Thoracic aorta (tissue), 2 donors: Measurements from ENCODE around the gene CHGA. TPM values are rescaled to one million over a fixed set of nuclear protein-coding genes. Genes with fewer than 3 reads are reported as not detected.

ENCODE experiments used
- ATAC-seq: fragments of 150-250 bp; one replicate; pipeline ENCODE4 v1.8.0; 2017; ENCODE audit warnings: low read depth; ENCODE audit not compliant: insufficient number of reproducible peaks, low FRiP score
- DNase-seq: peaks from one replicate; pipeline ENCODE4 v3.0.0-alpha.2; 2020; ENCODE audit warnings: low spot score
- H3K27ac ChIP-seq, 2 donors: fragments of 200-600 bp; sonication (generic); 1 replicate in 1 of 2; 2 replicates in 1 of 2; pipeline ENCODE4 v1.5.1; 2016; ENCODE audit warnings: mild to moderate bottlenecking in 2 of 2, moderate library complexity in 2 of 2
- H3K27me3 ChIP-seq: fragments of 200-600 bp; sonication (generic); replicated peaks from 2 replicates; pipeline ENCODE4 v1.6.0; 2016; ENCODE audit warnings: mild to moderate bottlenecking; ENCODE audit not compliant: insufficient read depth
- H3K36me3 ChIP-seq: fragments of 200-600 bp; sonication (generic); one replicate; pipeline ENCODE4 v1.5.1; 2016
- H3K4me1 ChIP-seq, 2 donors: fragments of 200-600 bp; sonication (generic); 1 replicate in 1 of 2; 2 replicates in 1 of 2; pipeline versions ENCODE4 v1.5.1 to v1.6.0; 2016; ENCODE audit warnings: low read depth in 2 of 2, mild to moderate bottlenecking in 1 of 2; ENCODE audit not compliant: control insufficient read depth in 1 of 2
- H3K4me3 ChIP-seq: fragments of 200-600 bp; sonication (generic); 2 replicates; pipeline ENCODE4 v1.5.1; 2016; ENCODE audit warnings: mild to moderate bottlenecking
- H3K9me3 ChIP-seq: fragments of 200-600 bp; sonication (generic); 2 replicates; pipeline ENCODE4 v1.5.1; 2016
- total RNA-seq, 2 donors: library from RNA; depleted of rRNA; stranded (reverse); fragments of >200 nt; gene quantifications; one replicate each; pipeline versions ENCODE4 v1.1.0 to v1.2.3, GENCODE V29; 2016
- TF ChIP-seq, protein P1 (sequence below): fragments of 200-600 bp; sonication (generic); IDR thresholded peaks from one replicate; pipeline ENCODE4 v1.5.1; 2019; ENCODE audit warnings: antibody characterized with exemption

The CHGA gene
- total RNA-seq, 2 donors from 2014 or later, result not detected

DNA sequence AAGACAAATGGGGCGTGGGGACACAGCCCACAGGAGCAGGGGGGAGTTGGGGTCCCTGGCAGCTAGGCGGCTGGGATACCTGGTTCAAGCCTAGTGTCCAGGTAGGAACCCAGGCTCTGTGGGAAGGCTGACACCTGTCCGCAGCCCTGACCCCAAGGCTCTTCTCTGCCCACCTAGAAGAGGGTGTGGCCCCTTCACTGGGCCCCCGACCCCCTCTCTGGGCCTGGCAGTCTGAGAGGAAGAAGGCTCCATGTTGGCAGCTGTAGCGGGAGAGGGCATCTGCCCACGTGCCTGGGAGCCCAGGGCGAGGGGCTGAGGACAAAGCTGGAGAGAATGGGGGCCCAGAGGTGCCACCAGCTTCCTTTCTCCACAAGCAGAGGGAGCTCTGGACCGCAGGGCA, 10.5 kb downstream of the CHGA start:
- Histone ChIP-seq H3K9me3 (no peaks in the 10 kb centered on the region), H3K36me3 (peaks cover 11% of the 10 kb centered on the region), H3K27ac (no peak overlapping the region), H3K27me3 (no peaks in the 10 kb centered on the region), H3K4me1 (no peaks in the 10 kb centered on the region), H3K4me3 (no peak overlapping the region)
- TF ChIP-seq, protein P1, sequence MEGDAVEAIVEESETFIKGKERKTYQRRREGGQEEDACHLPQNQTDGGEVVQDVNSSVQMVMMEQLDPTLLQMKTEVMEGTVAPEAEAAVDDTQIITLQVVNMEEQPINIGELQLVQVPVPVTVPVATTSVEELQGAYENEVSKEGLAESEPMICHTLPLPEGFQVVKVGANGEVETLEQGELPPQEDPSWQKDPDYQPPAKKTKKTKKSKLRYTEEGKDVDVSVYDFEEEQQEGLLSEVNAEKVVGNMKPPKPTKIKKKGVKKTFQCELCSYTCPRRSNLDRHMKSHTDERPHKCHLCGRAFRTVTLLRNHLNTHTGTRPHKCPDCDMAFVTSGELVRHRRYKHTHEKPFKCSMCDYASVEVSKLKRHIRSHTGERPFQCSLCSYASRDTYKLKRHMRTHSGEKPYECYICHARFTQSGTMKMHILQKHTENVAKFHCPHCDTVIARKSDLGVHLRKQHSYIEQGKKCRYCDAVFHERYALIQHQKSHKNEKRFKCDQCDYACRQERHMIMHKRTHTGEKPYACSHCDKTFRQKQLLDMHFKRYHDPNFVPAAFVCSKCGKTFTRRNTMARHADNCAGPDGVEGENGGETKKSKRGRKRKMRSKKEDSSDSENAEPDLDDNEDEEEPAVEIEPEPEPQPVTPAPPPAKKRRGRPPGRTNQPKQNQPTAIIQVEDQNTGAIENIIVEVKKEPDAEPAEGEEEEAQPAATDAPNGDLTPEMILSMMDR, result no peak
- no peak for ATAC-seq
- DNase-seq, result no peak

DNA sequence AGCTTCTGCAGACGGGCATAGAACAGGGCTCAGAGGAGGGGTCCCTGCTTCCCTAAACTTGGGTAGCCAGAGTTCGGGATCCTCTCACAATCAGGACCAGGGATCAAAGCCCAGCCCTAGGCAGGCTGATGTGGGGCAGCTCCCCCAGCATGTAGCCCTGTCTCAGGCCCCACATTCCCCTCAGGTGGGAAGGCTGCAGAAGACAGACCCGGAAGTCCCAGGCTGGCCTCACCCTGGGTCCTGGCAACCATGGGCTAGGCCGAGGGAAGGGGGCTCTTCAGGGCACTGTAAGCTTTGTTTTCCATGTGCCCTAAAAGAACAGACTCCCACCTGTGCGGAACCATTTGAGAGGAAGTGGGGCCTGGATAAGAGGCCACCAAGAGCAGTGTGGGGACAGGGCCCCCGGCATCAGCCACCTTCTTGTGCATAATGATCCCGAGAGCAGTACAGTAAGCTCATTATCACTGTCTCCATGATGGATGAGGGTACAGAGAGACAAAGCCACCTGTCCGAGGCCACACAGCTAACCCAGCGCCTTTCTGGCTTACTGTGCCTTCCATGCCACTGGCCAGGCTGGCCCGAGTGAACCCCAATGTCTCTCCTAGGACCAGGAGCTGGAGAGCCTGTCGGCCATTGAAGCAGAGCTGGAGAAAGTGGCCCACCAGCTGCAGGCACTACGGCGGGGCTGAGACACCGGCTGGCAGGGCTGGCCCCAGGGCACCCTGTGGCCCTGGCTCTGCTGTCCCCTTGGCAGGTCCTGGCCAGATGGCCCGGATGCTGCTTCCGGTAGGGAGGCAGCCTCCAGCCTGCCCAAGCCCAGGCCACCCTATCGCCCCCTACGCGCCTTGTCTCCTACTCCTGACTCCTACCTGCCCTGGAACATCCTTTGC, 11.5 kb downstream of the CHGA start:
- no peak for ATAC-seq
- TF ChIP-seq, protein P1, result no peak
- no peak overlapping the region for H3K4me3 ChIP-seq

DNA sequence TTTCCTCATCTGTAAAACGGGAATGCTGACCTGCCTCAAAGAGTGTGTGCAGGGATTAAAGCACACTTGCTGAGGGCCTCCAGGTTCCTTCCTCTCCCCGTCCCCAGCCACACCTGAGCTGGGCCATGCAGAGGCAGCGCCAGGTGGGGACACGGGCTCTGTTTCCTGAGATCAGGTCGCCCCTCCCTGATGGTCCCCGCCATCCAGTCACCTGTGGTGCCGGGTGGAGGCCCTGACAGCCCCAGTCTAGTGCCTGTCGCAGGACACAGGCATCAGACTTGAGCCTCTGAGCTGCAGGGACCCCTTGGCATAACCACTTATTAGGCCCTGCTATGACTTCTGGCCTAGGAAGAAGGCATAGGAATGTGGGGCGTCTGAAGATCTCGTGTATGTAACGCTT, 12.5 kb downstream of the CHGA start:
- DNase-seq, result no peak
- no peaks in the 10 kb centered on the region for H3K4me1 ChIP-seq
- H3K27me3 ChIP-seq, result no peaks in the 10 kb centered on the region
- ATAC-seq, result no peak
- TF ChIP-seq, protein P1, result no peak
- H3K27ac ChIP-seq, result no peak overlapping the region
- no peak overlapping the region for H3K4me3 ChIP-seq
- peaks cover 11% of the 10 kb centered on the region for H3K36me3 ChIP-seq
- no peaks in the 10 kb centered on the region for H3K9me3 ChIP-seq

More for the DNA sequence above, 11.5 kb downstream of the CHGA start:
- Histone ChIP-seq H3K36me3 (peaks cover 11% of the 10 kb centered on the region), H3K27ac (no peak overlapping the region), H3K27me3 (no peaks in the 10 kb centered on the region), H3K4me1 (no peaks in the 10 kb centered on the region), H3K9me3 (no peaks in the 10 kb centered on the region)
- no peak for DNase-seq

DNA sequence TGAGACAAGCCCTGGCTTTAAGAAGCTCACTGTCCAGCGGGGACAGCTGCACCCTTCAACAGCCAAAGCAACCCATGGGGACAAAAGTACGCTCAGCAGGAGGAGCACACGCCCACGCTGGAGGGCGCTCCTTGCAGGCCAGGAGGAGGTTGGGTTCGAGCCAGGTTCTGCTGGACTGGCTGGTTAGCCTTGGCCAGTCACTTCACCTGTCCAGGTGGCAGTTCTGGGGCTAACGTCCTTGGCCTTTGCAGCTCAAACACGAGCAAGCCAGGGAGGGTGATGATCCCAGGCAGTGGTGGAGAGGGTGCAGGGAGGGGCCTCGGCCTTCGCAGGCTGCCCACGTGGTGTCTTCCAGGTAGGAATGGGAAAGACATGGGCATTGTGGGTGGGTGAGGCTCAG, 13.1 kb downstream of the CHGA start:
- TF ChIP-seq, protein P1, result no peak
- no peak for ATAC-seq
- Histone ChIP-seq H3K9me3 (no peaks in the 10 kb centered on the region), H3K4me1 (no peaks in the 10 kb centered on the region), H3K27me3 (no peaks in the 10 kb centered on the region), H3K4me3 (no peak overlapping the region), H3K27ac (no peak overlapping the region), H3K36me3 (peaks cover 12% of the 10 kb centered on the region)
- DNase-seq, result no peak

DNA sequence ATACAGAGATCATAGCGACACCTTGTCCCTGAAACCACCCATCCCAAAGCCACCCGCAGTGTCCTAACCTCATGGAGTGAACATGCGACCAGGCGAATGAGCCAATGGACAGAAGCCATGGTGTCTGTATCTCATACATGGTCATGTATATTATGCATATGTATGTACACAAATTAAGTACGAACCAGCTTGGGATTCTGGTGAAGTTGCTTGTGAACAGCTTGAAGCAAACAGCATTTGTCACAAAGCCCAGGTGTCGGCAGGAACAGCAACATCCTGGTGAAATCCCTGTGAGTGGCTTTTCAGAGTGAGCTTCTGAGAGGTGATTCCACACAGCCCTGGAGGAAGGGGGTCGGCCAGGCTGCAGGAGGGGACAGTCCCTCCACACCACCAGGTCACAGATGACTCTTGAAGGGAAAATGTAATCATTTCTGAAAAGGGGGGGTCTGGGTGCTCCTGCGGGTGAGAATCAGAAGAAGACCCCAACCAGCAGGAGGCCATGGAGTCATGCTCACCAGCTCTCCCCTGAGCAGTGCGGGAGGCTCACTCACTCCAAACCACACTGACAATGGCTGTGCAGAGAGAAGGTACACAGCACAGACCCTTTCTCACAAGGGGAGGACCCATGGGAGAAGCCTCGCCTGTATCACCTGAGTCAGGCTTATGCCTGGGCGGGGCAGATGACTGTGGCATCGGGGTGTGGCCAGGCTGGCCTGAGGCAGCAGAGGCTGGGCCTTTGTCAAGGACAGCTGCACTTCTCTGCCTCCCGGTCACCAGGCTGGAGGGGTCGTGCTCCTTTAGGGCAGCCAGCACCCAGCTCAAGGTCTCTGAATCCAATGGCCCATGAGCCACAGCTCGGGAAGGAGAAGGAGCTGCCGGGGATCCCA, 14.3 kb downstream of the CHGA start:
- peaks cover 16% of the 10 kb centered on the region for H3K36me3 ChIP-seq
- H3K9me3 ChIP-seq, result no peaks in the 10 kb centered on the region
- H3K27me3 ChIP-seq, result no peaks in the 10 kb centered on the region
- ATAC-seq, result no peak
- no peaks in the 10 kb centered on the region for H3K4me1 ChIP-seq
- no peak overlapping the region for H3K4me3 ChIP-seq
- H3K27ac ChIP-seq, result no peak overlapping the region
- DNase-seq, result no peak
- TF ChIP-seq, protein P1, result no peak
